Psoas muscle (tissue), 8 donors: ENCODE data around the gene BMS1. TPM values are rescaled to one million over a fixed set of nuclear protein-coding genes. Genes with fewer than 3 reads are reported as not detected.
A peak's percentile ranks its signal among the peaks of the same experiment; 100 is the strongest.
"Not testable (repeated sequence)": the region's sequence is repeated elsewhere in the genome, so short reads cannot be mapped to it uniquely, and the experiment has no call there.

Experiments used
- ATAC-seq, 4 donors: fragments of 200-7000 bp; cut with Tn5 transposase; one replicate each; pipeline ENCODE4 v1.9.1; 2020; ENCODE audit warnings: moderate library complexity in 3 of 4, mild to moderate bottlenecking in 2 of 4
- DNase-seq, 2 donors: peaks; one replicate each; pipeline ENCODE4 v3.0.0-alpha.2; 2020
- H3K27ac ChIP-seq: fragments of 200-600 bp; one replicate; pipeline ENCODE4 v1.8.0; 2022
- H3K27me3 ChIP-seq, 3 donors: fragments of 200-600 bp in 1 of 3; one replicate each; pipeline versions ENCODE4 v1.6.1 to v1.8.0; 2013 to 2022; ENCODE audit warnings: low read length in 2 of 3, mild to moderate bottlenecking in 2 of 3, moderate library complexity in 1 of 3; ENCODE audit not compliant: insufficient read depth in 3 of 3
- H3K36me3 ChIP-seq, 2 donors: fragments of 200-600 bp in 1 of 2; one replicate each; pipeline versions ENCODE4 v1.6.1 to v1.8.0; 2013 to 2022; ENCODE audit warnings: low read depth in 1 of 2, mild to moderate bottlenecking in 1 of 2, moderate library complexity in 1 of 2; ENCODE audit not compliant: insufficient read depth in 1 of 2
- H3K4me1 ChIP-seq: fragments of 200-600 bp; one replicate; pipeline ENCODE4 v1.8.0; 2022
- H3K4me3 ChIP-seq: fragments of 200-600 bp; one replicate; pipeline ENCODE4 v1.8.0; 2022; ENCODE audit warnings: mild to moderate bottlenecking
- H3K9me3 ChIP-seq: fragments of 200-600 bp; one replicate; pipeline ENCODE4 v1.8.0; 2022
- CTCF ChIP-seq: fragments of 200-600 bp; IDR thresholded peaks from one replicate; pipeline ENCODE4 v1.8.0; 2022; ENCODE audit warnings: antibody characterized with exemption
- WGBS, 3 donors: extraction: QIAGEN DNeasy Blood & Tissue Kit; methylation state at CpG; one replicate each; pipeline versions ENCODE4 v1.1.6 to v1.1.7; 2013; 5-methylcytosine and 5-hydroxymethylcytosine counted together
- intact Hi-C, 2 donors: fragments of 100-400 bp; cut with DNase I; formaldehyde crosslinking; loops; one replicate each; pipeline versions ENCODE4 v1.11.0 to v1.14.2; 2022
- long read RNA-seq, 2 donors: library from polyadenylated mRNA; unstranded; transcript quantifications; one replicate each; pipeline ENCODE4 v2.0.0, GENCODE V29; 2021
- polyA plus RNA-seq, 3 donors: library from polyadenylated mRNA; stranded (reverse); fragments of 200-250 nt; gene quantifications; one replicate each; pipeline ENCODE4 v1.2.3, GENCODE V29; 2013
- total RNA-seq, 4 donors: library from RNA; stranded (reverse); fragmentation: NEBNext Ultra II Directional in 2 of 4; extraction: Animal tissue kit (Norgen Biotek cat#: 25700) in 2 of 4; gene quantifications; one replicate each; pipeline versions ENCODE4 v1.2.1 to v1.2.4, GENCODE V29; 2021 to 2023
- donor health status: healthy with polysubstance abuse.
- donor health status: DM: no; HTN: no; CAD: no; lungs with moderate emphysema.
- donor health status: Bipolar disorder and iron deficiency.
- donor health status: healthy.
- donor health status: DM: yes; HTN: yes; CAD: no.
- donor health status: DM: no; HTN: no; CAD: no.
- donor health status: DM: no; HTN: no; CAD: no.
- donor health status: DM: yes; HTN: yes; CAD: no.

The BMS1 gene
- 10 to 100 TPM; 13.6 to 27.1 (median 22.2) TPM for total RNA-seq
- polyA plus RNA-seq = 10 to 100 TPM; 13.1 to 30.2 (median 28.5) TPM
- long read RNA-seq, donor 1, full-length matches to known transcripts = 7 of 39 reads
- long read RNA-seq, donor 1, partial matches to known transcripts = 22 of 39 reads
- long read RNA-seq, donor 1, other reads (novel, unspliced or antisense) = 10 of 39 reads
- long read RNA-seq, donor 2, full-length matches to known transcripts = 37 of 70 reads
- long read RNA-seq, donor 2, partial matches to known transcripts = 27 of 70 reads
- long read RNA-seq, donor 2, other reads (novel, unspliced or antisense) = 6 of 70 reads

GRCh38 chr10:42782446-42783180 lies at the start of gene BMS1:
BMS1 (plus strand) TSS chr10:42782795; CDS start chr10:42784395, 1,600 bp downstream.
- Histone ChIP-seq H3K36me3 (peaks cover 15 to 37% of the 10 kb centered on the region in 2 donors), H3K9me3 (no peaks in the 10 kb centered on the region), H3K27me3 (peaks cover 0 to 5% (median 0%) of the 10 kb centered on the region in 3 donors), H3K4me1 (peaks cover 9% of the 10 kb centered on the region), H3K4me3 (peak within 1 kb of the TSS; percentile 85), H3K27ac (peak within 1 kb of the TSS; percentile 90)
- DNase-seq (peak; percentile 85 to 94), ATAC-seq (peak; percentile 96 to 99 (median 96))
- WGBS, 3 donors = 0 to 1% (median 1%) methylated on average over 44 to 60 of the region's 60 CpGs
- no peak for TF ChIP-seq CTCF
- intact Hi-C loops = loop anchor here in 1 of 2 donors (1.0 to 5.0 kb wide), 2 partner anchors 27 to 145 kb away; partner anchors contain the start of gene ZNF33B

- intact Hi-C loops = no loop called here
- Histone ChIP-seq H3K27ac (no peak overlapping the region), H3K36me3 (no peaks in the 10 kb centered on the region), H3K9me3 (no peaks in the 10 kb centered on the region), H3K27me3 (peaks cover 0 to 4% (median 2%) of the 10 kb centered on the region in 3 donors), H3K4me1 (no peaks in the 10 kb centered on the region), H3K4me3 (no peak overlapping the region)
- ATAC-seq = no peak
- WGBS, 3 donors = 7 to 21% (median 12%) methylated on average over 1 of the region's 1 CpG
- no peak for TF ChIP-seq CTCF
- DNase-seq = no peak
These were observed 48.1 kb upstream of the BMS1 start for GRCh38 chr10:42734536-42734935.

- ATAC-seq (no peak), DNase-seq (no peak)
- TF ChIP-seq CTCF = no peak
- H3K4me1 ChIP-seq = no peaks in the 10 kb centered on the region
- H3K4me3 ChIP-seq = no peak overlapping the region
- H3K27ac ChIP-seq = no peak overlapping the region
- no peaks in the 10 kb centered on the region for H3K36me3 ChIP-seq
- peaks cover 9% of the 10 kb centered on the region for H3K9me3 ChIP-seq
- intact Hi-C loops = no loop called here
- WGBS, 3 donors = 56 to 63% (median 58%) methylated on average over 3 of the region's 3 CpGs
- peaks cover 0 to 4% (median 0%) of the 10 kb centered on the region in 3 donors for H3K27me3 ChIP-seq
These were observed 43.9 kb upstream of the BMS1 start for GRCh38 chr10:42738679-42739078.

- H3K27ac ChIP-seq, H3K9me3 ChIP-seq, ATAC-seq, H3K4me3 ChIP-seq, intact Hi-C loops, H3K27me3 ChIP-seq, DNase-seq, H3K36me3 ChIP-seq, H3K4me1 ChIP-seq: not testable (repeated sequence)
- 91 to 94% (median 93%) methylated on average over 7 of the region's 7 CpGs for WGBS, 3 donors
These were observed 41.1 kb upstream of the BMS1 start for GRCh38 chr10:42741536-42741935.

- Histone ChIP-seq H3K36me3 (no peaks in the 10 kb centered on the region), H3K27ac (no peak overlapping the region), H3K9me3 (peaks cover 9% of the 10 kb centered on the region), H3K4me3 (no peak overlapping the region), H3K4me1 (no peaks in the 10 kb centered on the region), H3K27me3 (peaks cover 0 to 5% (median 3%) of the 10 kb centered on the region in 3 donors)
- DNase-seq (no peak), ATAC-seq (no peak)
- intact Hi-C loops = no loop called here
- 62 to 81% (median 73%) methylated on average over 3 of the region's 3 CpGs for WGBS, 3 donors
- no peak for TF ChIP-seq CTCF
These were observed 38.9 kb upstream of the BMS1 start for GRCh38 chr10:42743697-42744096.
